ENCODE results near the gene PARP6.

The PARP6 gene

GRCh38 chr15:72192416-72192815 is 79.9 kb downstream of the PARP6 start:
- 0 out of 2 replicates have a peak, but pooled peaks cover 7% of the 10 kb centered on the region for H3F3A ChIP-seq (ENCODE audit: insufficient read depth)
- no peaks in the 10 kb centered on the region for H3K36me3 ChIP-seq (ENCODE audit: low read length)
- no peak for TF ChIP-seq EZH2phosphoT487 (conservative IDR thresholded peaks at IDR 0.05; ENCODE audit: low read length)
- no peaks in the 10 kb centered on the region for H4K20me1 ChIP-seq (ENCODE audit: low read depth, low read length)
- no peak overlapping the region for H3K4me3 ChIP-seq (ENCODE audit: insufficient read depth, low read length, poor library complexity, severe bottlenecking)
- no peaks in the 10 kb centered on the region for H3K79me2 ChIP-seq (ENCODE audit: insufficient read depth, low read length)
- no peak overlapping the region for H3K9ac ChIP-seq (ENCODE audit: low read length)
- no peak overlapping the region for H2AFZ ChIP-seq (ENCODE audit: low read depth, low read length, severe bottlenecking)
- H3K27me3 ChIP-seq (ENCODE audit: low read length): no peaks in the 10 kb centered on the region
- no peak overlapping the region for H3K4me2 ChIP-seq (ENCODE audit: low read depth, low read length, poor library complexity, severe bottlenecking)
- no peak overlapping the region for H3K27ac ChIP-seq (ENCODE audit: low read depth, low read length)
- no peaks in the 10 kb centered on the region for H3K9me2 ChIP-seq (replicated peaks; ENCODE audit: insufficient read depth, low read length)
- no peaks in the 10 kb centered on the region for H3K9me3 ChIP-seq (ENCODE audit: insufficient read depth, low read length)
